SH-SY5Y (cell line): ENCODE measurements around the gene MYOCD.

Source experiments
- GATA2 ChIP-seq: IDR thresholded peaks from 2 replicates; pipeline ENCODE4 v1.6.1; 2011; ENCODE audit warnings: mild to moderate bottlenecking, low read depth, low read length
- GATA3 ChIP-seq: IDR thresholded peaks from 2 replicates; pipeline ENCODE4 v1.6.1; 2011; ENCODE audit warnings: low read depth, mild to moderate bottlenecking, low read length, moderate library complexity

DNA sequence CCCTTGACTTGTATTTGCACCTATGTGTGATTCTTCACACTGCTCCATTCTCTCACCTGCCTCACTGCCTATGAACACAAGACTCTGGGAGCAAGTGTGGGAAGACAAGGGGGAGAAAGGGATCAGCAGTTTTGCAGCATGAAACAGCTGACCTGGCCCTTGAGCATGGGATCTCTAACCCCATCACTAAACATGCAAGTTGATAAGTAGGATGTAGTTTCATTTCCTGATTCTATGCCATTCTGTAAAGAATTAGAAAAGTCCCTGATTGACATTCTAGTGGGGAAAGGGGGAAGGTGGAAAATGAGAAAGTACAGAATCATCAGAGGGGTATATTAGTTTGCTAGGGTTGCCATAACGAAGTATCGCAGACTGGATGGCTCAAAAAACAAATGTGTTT, 25.3 kb upstream of the MYOCD start:
- TF ChIP-seq GATA2 (no peak), GATA3 (no peak)
